Gastrocnemius medialis (tissue), 4 donors: ENCODE measurements around the gene TSPAN11.

ENCODE experiments used
- POLR2A ChIP-seq, 2 donors: fragments of 450-650 bp; IDR thresholded peaks; one replicate each; pipeline ENCODE4 v1.6.1; 2017; ENCODE audit warnings: antibody characterized with exemption in 2 of 2, mild to moderate bottlenecking in 2 of 2, moderate library complexity in 2 of 2
- TF ChIP-seq, protein P1 (sequence below), 5 experiments: fragments of 450-650 bp in 3 of 5; fragments of 200-600 bp in 2 of 5; sonication (generic) in 2 of 5; IDR thresholded peaks in 4 of 5; conservative IDR thresholded peaks in 1 of 5; 1 replicate in 4 of 5; 2 replicates in 1 of 5; pipeline ENCODE4 v1.5.1; 2016 to 2019; ENCODE audit warnings: antibody characterized with exemption in 5 of 5, mild to moderate bottlenecking in 3 of 5, moderate library complexity in 3 of 5

DNA sequence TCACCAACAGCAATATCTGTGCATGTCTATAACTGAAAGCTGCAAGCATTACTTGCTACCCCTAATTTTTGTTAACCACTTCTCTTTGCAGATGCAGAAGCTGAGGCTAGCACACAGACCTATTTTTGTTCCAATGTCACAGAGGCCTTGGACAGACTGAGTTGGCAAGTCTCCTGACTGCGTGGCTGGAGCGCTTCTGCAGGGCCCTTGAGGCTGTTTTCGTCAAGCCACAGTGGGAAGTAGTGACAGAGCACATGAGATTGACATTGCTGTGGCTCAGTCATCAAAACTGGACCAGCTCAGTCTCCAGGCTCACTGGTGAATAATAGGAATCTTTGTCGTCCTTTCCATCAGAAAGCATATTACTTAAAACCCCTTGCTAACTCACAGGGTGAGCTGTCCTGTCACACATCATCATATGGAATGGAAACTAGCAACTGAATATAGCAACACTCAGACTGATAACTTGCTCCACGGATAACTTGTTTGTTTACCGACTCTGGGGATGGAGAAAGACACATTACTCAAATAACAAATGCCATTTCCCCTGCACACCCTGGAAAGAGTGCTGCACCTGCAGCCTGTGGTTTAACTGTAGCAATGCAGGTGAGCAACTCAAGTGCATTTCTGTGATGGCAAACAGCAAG lies 103.5 kb downstream of the TSPAN11 start:
- no peak for TF ChIP-seq POLR2A (IDR thresholded peaks at IDR 0.05)
- TF ChIP-seq, protein P1, sequence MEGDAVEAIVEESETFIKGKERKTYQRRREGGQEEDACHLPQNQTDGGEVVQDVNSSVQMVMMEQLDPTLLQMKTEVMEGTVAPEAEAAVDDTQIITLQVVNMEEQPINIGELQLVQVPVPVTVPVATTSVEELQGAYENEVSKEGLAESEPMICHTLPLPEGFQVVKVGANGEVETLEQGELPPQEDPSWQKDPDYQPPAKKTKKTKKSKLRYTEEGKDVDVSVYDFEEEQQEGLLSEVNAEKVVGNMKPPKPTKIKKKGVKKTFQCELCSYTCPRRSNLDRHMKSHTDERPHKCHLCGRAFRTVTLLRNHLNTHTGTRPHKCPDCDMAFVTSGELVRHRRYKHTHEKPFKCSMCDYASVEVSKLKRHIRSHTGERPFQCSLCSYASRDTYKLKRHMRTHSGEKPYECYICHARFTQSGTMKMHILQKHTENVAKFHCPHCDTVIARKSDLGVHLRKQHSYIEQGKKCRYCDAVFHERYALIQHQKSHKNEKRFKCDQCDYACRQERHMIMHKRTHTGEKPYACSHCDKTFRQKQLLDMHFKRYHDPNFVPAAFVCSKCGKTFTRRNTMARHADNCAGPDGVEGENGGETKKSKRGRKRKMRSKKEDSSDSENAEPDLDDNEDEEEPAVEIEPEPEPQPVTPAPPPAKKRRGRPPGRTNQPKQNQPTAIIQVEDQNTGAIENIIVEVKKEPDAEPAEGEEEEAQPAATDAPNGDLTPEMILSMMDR (IDR thresholded peaks at IDR 0.05 in 4 of 5, conservative IDR thresholded peaks at IDR 0.05 in 1 of 5) = no peak
